Measurements from ENCODE around the gene MYOCD. TPM values are rescaled to one million over a fixed set of nuclear protein-coding genes. Genes with fewer than 3 reads are reported as not detected.

The MYOCD gene
- total and polyA plus RNA-seq, 2 of the 13 experiments (the other 11 are each of a cell fraction or from before 2014, with no cell fraction given) = not detected

GRCh38 chr17:12789075-12789480 lies 123.4 kb downstream of the MYOCD start:
- ATAC-seq = no peak
- peak; percentile 74 for TF ChIP-seq SUZ12 (IDR thresholded peaks at IDR 0.05; ENCODE audit: low read depth, low read length)
- TF ChIP-seq KDM6A (CRISPR knock-in tag; IDR thresholded peaks at IDR 0.05; ENCODE audit: low read depth) = no peak
- no peak for TF ChIP-seq ZNF180 (CRISPR knock-in tag; IDR thresholded peaks at IDR 0.05; ENCODE audit: borderline replicate concordance, low read depth)
- TF ChIP-seq SATB2 (CRISPR knock-in tag; IDR thresholded peaks at IDR 0.05) = no peak
- peak; percentile 94 for TF ChIP-seq ZNF143 (CRISPR knock-in tag; IDR thresholded peaks at IDR 0.05)
- TF ChIP-seq GMEB1 (CRISPR knock-in tag; IDR thresholded peaks at IDR 0.05; ENCODE audit: borderline replicate concordance) = peak; percentile 25; the same call in 1 of the 2 replicates
- peak; percentile 21; the same call in 1 of the 2 replicates for TF ChIP-seq MAX (IDR thresholded peaks at IDR 0.05)
- TF ChIP-seq SAP130 (CRISPR knock-in tag; IDR thresholded peaks at IDR 0.05; ENCODE audit: low read depth) = no peak
- no peak for TF ChIP-seq CENPX (CRISPR knock-in tag; IDR thresholded peaks at IDR 0.05)
- peak; percentile 35; the same call in 1 of the 2 replicates for TF ChIP-seq ELF1 (CRISPR knock-in tag; IDR thresholded peaks at IDR 0.05)
- no peak for TF ChIP-seq ZNF207 (IDR thresholded peaks at IDR 0.05; ENCODE audit: borderline replicate concordance)
- TF ChIP-seq SIX1 (CRISPR knock-in tag; IDR thresholded peaks at IDR 0.05; ENCODE audit: borderline replicate concordance) = no peak
- no peak for TF ChIP-seq NFIB (CRISPR knock-in tag; IDR thresholded peaks at IDR 0.05; ENCODE audit: borderline replicate concordance)
- peak in 1 of 2 experiments; percentile 24; a peak in 1 of 4 replicates for TF ChIP-seq REST (IDR thresholded peaks at IDR 0.05; ENCODE audit: borderline replicate concordance in 1 of 2, low read depth in 1 of 2, low read length in 2 of 2)
- TF ChIP-seq HNF4A (CRISPR knock-in tag; IDR thresholded peaks at IDR 0.05) = peak; percentile 37
- TF ChIP-seq XRCC5 (optimal IDR thresholded peaks at IDR 0.05; ENCODE audit: low read length) = peak; percentile 76
- TF ChIP-seq ZNF574 (CRISPR knock-in tag; IDR thresholded peaks at IDR 0.05) = peak; percentile 70; the same call in 1 of the 2 replicates
- no peak for TF ChIP-seq JDP2 (CRISPR knock-in tag; IDR thresholded peaks at IDR 0.05; ENCODE audit: borderline replicate concordance)

More at GRCh38 chr17:12789075-12789480, 123.4 kb downstream of the MYOCD start:
- in situ Hi-C loops (cut with HindIII; ENCODE audit: extremely low pct_ligation_motif_present, low pct_unique_long_range_greater_than_20kb) = no loop called here
- Histone ChIP-seq H4K20me1 (ENCODE audit: insufficient read depth, low read length) (no peaks in the 10 kb centered on the region), H3K27ac (ENCODE audit: extremely low read length, insufficient read depth, low read length) (no peak overlapping the region), H2AFZ (ENCODE audit: low read length) (no peak overlapping the region), H3K27me3 (ENCODE audit: control insufficient read depth in 1 of 2, insufficient read depth in 2 of 2, low read length in 2 of 2) (peaks cover 2 to 27% of the 10 kb centered on the region in 2 experiments; a peak in 4 of 5 replicates), H3K4me1 (ENCODE audit: insufficient read depth, low read length) (peaks cover 16% of the 10 kb centered on the region), H3K36me3 (replicated peaks in 1 of 2; ENCODE audit: control insufficient read depth in 1 of 2, insufficient read depth in 2 of 2, low read length in 2 of 2) (no peaks in the 10 kb centered on the region), H3K9me3 (ENCODE audit: low read length) (no peaks in the 10 kb centered on the region), H3K9ac (ENCODE audit: insufficient read depth, low read depth, low read length) (no peak overlapping the region), H3K79me2 (ENCODE audit: insufficient read depth, low read length) (no peaks in the 10 kb centered on the region), H3K4me2 (ENCODE audit: low read depth, low read length) (peak overlapping the region; percentile 82), H3K4me3 (replicated peaks in 1 of 3; ENCODE audit: insufficient read depth in 1 of 3, low read depth in 2 of 3, low read length in 3 of 3) (peak overlapping the region; percentile 71 to 78 (median 73); a peak in 5 of 6 replicates)
- no TSS peak for BruUV-seq (replicated peaks)
- intact Hi-C loops (cut with micrococcal nuclease; ENCODE audit: unreplicated experiment) = no loop called here
- under 1% methylated on average over 16 of the region's 16 CpGs for WGBS (ENCODE audit: low lambda C conversion rate)
- FAIRE-seq (no peak), DNase-seq (ENCODE audit: low spot score) (peak; percentile 40)
- POLR2A ChIA-PET = no interaction called here
- CTCF ChIA-PET (ENCODE audit: low intra/inter-chr PET ratio, low total read pairs) = no interaction called here

Data from HepG2 (cell line).